ENCODE data around the gene GRN. TPM values are rescaled to one million over a fixed set of nuclear protein-coding genes. Genes with fewer than 3 reads are reported as not detected.
"Not testable (repeated sequence)": the region's sequence is repeated elsewhere in the genome, so short reads cannot be mapped to it uniquely, and the experiment has no call there.

Gene GRN
- total RNA-seq, 2 experiments from 2014 or later = 56.5 to 69.2 TPM

DNA sequence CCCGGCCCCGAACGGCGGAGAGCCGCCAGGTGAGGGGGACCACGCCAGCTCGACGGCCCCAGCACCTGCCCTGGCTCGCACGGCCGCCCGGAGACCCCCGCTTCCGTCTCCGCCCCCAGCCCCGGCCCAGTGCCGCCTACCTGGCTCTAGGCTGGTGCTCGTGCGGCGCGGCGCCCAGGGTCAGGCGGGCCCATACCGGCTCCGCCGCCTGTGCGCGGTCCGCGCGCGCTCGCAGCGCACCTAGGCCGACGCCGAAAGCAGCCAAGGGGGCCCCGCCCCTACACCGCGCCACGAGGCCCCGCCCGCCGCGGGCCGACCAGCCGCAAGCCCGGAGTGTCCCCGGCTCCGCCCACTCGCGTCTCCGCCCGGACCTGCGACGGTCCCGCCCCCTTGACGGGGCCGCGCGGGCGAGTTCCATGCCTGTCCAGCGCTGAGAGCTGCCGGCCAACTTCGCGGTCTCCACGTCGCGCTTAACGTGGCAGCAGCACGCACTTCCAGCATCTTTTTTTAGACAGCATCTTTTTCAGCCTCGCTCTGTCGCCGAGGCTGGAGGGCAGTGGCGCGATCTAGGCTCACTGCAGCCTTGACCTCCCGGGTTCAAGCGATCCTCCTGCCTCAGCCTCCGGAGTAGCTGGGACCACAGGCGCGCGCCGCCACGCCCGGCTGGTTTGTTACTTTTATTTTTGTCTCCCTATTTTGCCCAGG lies 20.4 kb upstream of the GRN start, which contains the start of gene SLC25A39:
SLC25A39 (minus strand) TSS at position 253 of the 705 bp plus-strand sequence. CDS start 1,261 bp downstream, outside the sequence.
- Mint-ChIP-seq H3K4me1 (peaks cover 26% of the 10 kb centered on the region), H3K9me3 (ENCODE audit: low read depth) (no peaks in the 10 kb centered on the region), H3K36me3 (peaks cover 6% of the 10 kb centered on the region), H3K27me3 (no peaks in the 10 kb centered on the region), H3K27ac (peak within 1 kb of the TSS; percentile 97), H3K4me3 (peak within 1 kb of the TSS; percentile 85)
- ATAC-seq (peak; percentile 82), DNase-seq (peak; percentile 95)
- CTCF ChIA-PET = interaction anchor here (0.6 to 8.4 kb wide), 7 partner anchors 10 to 199 kb away, joined by 3 to 47 read pairs (median 4); partner anchors contain the start of gene GRN

DNA sequence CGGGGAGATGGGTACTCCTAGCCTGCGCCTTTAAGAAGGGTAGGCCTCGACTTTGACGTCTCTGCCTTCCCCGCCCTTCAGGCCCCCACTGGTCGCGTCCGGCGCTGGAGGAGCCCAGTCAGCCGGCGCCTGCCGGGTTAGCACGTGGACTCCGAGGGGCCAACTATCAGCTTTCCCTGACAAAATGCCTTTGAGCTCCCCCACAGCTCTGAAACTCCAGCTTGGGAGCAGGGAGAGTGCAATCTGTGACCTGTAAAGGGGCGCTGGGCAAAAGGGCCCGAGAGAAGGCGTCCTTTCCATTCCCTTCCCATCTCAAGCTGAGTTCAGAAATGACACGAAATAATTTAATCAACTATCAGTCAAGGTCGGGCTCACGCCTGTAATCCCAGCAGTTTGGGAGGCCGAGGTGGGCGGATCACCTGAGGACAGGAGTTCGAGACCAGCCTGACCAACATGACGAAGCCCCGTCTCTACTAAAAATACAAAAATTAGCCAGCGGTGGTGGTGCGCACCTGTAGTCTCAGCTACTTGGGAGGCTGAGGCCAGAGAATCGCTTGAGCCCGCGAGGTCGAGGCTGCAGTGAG lies 18.1 kb upstream of the GRN start:
- peak overlapping the region; percentile 85 for H3K4me3 Mint-ChIP-seq
- peak overlapping the region; percentile 81 for H3K27ac Mint-ChIP-seq
- H3K9me3 Mint-ChIP-seq (ENCODE audit: low read depth) = no peaks in the 10 kb centered on the region
- DNase-seq (peak; percentile 98), ATAC-seq (peak; percentile 77)
- H3K4me1 Mint-ChIP-seq = peaks cover 30% of the 10 kb centered on the region
- peaks cover 2% of the 10 kb centered on the region for H3K36me3 Mint-ChIP-seq
- CTCF ChIA-PET = interaction anchor here (0.6 to 8.4 kb wide), 11 partner anchors 24 to 196 kb away, joined by 3 to 47 read pairs (median 3); partner anchors contain the start of gene FAM171A2
- no peaks in the 10 kb centered on the region for H3K27me3 Mint-ChIP-seq

DNA sequence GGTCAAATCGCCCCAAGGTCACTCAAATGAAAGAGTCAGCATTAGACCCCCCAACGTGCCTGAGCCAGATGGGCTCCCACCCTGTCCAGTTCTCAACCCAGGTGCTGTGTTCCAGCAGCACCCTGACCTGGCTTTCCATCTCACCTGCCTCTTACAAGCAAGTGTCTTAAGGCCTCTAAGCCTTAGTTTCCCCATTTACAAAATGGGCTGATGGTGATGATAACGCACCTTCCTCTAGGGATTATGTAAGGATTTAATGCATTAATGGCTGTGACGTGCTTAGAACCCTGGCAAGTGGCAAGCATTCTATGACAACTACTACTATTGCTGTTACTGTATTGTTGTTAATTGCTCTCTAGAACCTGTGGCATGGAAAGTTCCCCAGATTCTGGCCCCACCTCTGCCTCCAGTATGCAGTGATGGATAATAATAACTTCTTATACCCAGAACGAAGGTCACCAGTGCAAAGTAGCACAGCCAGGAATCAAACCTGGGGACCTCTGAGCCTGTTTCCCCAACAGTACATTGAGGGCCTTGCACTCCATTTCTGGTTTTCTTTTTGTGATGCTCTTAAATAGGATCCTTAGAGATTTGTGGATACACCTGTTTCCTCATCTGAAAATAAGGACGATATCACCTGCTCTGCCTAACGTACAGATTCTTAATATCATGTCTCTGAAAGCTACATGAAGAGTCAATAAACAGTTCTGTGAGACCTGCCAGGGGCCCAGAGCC lies 17.2 kb upstream of the GRN start:
- H3K4me1 Mint-ChIP-seq = peaks cover 28% of the 10 kb centered on the region
- H3K9me3 Mint-ChIP-seq (ENCODE audit: low read depth) = no peaks in the 10 kb centered on the region
- DNase-seq (no peak), ATAC-seq (no peak)
- CTCF ChIA-PET = interaction anchor here (0.9 to 7.2 kb wide), 7 partner anchors 23 to 124 kb away, joined by 3 to 94 read pairs (median 5); partner anchors contain the start of gene FAM171A2
- H3K27me3 Mint-ChIP-seq = no peaks in the 10 kb centered on the region
- H3K36me3 Mint-ChIP-seq = no peaks in the 10 kb centered on the region
- H3K27ac Mint-ChIP-seq = peak overlapping the region; percentile 37
- H3K4me3 Mint-ChIP-seq = no peak overlapping the region

DNA sequence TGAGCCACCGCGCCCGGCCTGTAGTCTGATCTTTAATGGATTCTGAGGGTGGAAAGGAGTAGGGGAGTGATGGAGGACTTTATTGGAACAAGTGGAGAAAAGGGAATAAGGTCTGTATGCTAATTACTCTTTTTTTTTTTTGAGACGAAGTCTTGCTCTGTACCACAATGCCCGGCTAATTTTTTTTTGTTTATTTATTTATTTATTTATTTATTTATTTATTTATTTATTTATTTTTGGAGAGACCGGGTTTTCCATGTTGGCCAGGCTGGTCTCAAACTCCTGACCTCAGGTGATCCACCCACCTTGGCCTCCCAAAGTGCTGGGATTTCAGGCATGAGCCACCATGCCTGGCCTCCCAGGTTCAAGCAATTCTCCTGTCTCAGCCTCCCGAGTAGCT lies 15.6 kb upstream of the GRN start:
- H3K4me1 Mint-ChIP-seq = peaks cover 17% of the 10 kb centered on the region
- CTCF ChIA-PET = interaction anchor here (0.8 to 7.2 kb wide), 11 partner anchors 12 to 161 kb away, joined by 3 to 94 read pairs (median 13); partner anchors contain the start of genes GRN and UBTF
- not testable (repeated sequence) for ATAC-seq; DNase-seq; H3K9me3 Mint-ChIP-seq (ENCODE audit: low read depth); H3K36me3 Mint-ChIP-seq; H3K27me3 Mint-ChIP-seq; H3K27ac Mint-ChIP-seq; H3K4me3 Mint-ChIP-seq

DNA sequence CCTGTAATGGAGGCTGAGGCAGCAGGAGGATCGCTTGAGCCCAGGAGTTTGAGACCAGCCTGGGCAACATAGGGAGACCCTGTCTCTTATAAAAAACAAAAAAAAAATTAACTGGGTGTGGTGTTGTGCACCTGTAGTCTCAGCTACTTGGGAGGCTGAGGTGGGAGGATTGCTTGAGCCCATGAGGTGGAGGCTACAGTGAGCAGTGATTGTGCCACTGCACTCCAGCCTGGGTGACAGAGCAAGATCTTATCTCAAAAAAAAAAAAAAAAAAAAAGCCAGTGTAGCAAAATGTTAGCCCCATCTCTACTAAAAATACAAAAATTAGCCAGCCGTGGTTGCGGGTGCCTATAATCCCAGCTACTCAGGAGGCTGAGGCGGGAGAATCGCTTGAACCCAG lies 14.8 kb upstream of the GRN start:
- not testable (repeated sequence) for DNase-seq; H3K27me3 Mint-ChIP-seq; H3K36me3 Mint-ChIP-seq; H3K4me3 Mint-ChIP-seq; ATAC-seq; H3K9me3 Mint-ChIP-seq (ENCODE audit: low read depth); H3K27ac Mint-ChIP-seq
- CTCF ChIA-PET = interaction anchor here (0.7 to 7.2 kb wide), 22 partner anchors 9 to 207 kb away, joined by 3 to 94 read pairs (median 7); partner anchors contain the start of genes GRN, HDAC5 and UBTF
- peaks cover 17% of the 10 kb centered on the region for H3K4me1 Mint-ChIP-seq

DNA sequence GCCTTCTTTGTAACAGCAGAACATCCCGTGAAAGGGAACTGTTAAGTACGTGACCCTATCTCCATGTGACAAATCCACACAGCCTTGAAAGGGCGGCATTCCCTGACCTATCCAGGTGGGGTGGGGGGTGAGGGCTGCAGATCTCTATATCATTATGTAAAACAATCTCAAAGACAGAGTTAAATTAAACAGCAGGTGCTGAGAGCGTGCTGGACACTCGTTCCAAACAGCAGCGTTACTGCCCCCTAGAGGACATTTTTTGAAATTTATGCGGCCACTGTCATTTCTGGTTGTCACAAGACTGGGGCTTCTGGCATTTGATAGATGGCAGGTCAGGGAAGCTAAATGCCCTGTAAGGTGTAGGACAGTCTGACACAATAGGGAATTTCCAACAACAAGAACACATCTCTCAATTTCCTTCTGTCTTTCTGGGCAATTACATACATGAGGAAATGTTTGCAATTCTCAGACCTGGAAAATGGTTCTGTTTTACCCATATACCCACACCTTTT lies 13.8 kb upstream of the GRN start:
- ATAC-seq (peak; percentile 46), DNase-seq (peak; percentile 86)
- Mint-ChIP-seq H3K9me3 (ENCODE audit: low read depth) (no peaks in the 10 kb centered on the region), H3K36me3 (no peaks in the 10 kb centered on the region), H3K4me1 (peaks cover 13% of the 10 kb centered on the region), H3K4me3 (no peak overlapping the region), H3K27me3 (no peaks in the 10 kb centered on the region), H3K27ac (no peak overlapping the region)
- CTCF ChIA-PET = interaction anchor here (0.7 to 7.2 kb wide), 25 partner anchors 10 to 208 kb away, joined by 3 to 94 read pairs (median 6); partner anchors contain the start of genes GRN, HDAC5 and UBTF

DNA sequence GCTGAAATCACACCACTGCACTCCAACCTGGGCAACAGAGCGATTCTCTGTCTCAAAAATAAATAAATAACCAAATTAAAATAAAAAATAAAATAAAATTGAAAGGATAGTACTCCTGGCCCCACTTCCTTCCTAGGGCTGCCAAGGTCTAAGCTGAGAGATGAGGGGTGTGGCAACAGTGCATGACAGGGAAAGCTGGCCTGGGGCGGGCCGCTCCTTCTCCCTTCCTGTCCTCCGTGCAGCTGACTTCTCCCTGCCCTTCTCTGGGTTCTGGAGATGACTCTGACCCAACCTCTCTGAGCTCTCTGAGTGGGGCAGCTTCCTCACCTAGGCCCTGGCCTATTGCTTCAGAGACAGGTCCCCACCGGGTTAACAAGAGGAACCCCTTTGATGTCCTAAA lies 11.7 kb upstream of the GRN start:
- CTCF ChIA-PET = interaction anchor here (1.2 to 7.2 kb wide), 4 partner anchors 11 to 210 kb away, joined by 3 to 94 read pairs (median 38); partner anchors contain the start of genes GRN and HDAC5
- Mint-ChIP-seq H3K36me3 (no peaks in the 10 kb centered on the region), H3K27me3 (peaks cover 3% of the 10 kb centered on the region), H3K9me3 (ENCODE audit: low read depth) (no peaks in the 10 kb centered on the region), H3K27ac (no peak overlapping the region), H3K4me3 (no peak overlapping the region), H3K4me1 (peaks cover 5% of the 10 kb centered on the region)
- no peak for DNase-seq
- no peak for ATAC-seq

DNA sequence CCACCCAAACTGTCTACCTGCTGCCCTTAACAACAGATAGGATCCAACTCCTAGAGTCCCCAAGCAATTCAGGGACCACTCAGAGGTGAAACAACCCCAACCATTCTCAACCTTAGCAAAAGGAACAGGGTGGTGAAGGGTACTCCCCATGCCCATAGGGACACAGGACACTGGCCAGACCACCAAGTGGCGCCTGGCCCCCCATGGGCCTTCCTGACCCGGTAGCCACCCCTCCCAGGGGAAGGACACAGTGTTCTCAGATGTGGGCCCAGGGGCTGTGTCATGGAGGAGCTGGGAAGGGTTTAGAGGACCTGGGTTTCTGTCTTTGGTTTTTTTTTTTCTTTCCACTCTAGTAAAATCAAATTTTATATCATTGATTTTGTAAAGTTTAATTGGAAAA lies 10.8 kb upstream of the GRN start:
- Mint-ChIP-seq H3K36me3 (no peaks in the 10 kb centered on the region), H3K27ac (no peak overlapping the region)

DNA sequence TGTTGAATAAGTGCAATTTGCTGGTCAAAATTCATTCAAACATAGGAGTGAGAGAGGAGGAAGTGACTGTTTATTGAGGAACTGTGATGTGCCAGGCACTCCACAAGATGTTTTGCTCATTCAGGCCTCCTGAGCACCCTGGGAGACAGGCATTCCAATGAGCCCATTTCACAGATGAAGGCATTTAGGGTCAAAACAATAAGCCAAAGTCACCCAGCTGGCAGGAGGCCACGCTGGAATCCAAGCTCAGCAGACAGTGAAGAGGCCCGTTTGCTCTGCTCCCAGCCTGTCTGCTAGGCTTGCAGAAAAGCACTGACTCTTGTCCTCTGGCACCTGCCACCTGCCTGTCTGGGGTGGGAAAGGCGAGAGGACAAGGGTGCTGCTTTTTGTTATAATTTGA lies 10.4 kb upstream of the GRN start:
- no peak overlapping the region for H3K27ac Mint-ChIP-seq
- no peak overlapping the region for H3K4me3 Mint-ChIP-seq
- ATAC-seq (no peak), DNase-seq (no peak)
- H3K36me3 Mint-ChIP-seq = no peaks in the 10 kb centered on the region
- peaks cover 5% of the 10 kb centered on the region for H3K4me1 Mint-ChIP-seq
- CTCF ChIA-PET = interaction anchor here (0.9 to 7.2 kb wide), 6 partner anchors 9 to 211 kb away, joined by 3 to 94 read pairs (median 4); partner anchors contain the start of gene HDAC5
- peaks cover 6% of the 10 kb centered on the region for H3K27me3 Mint-ChIP-seq
- no peaks in the 10 kb centered on the region for H3K9me3 Mint-ChIP-seq (ENCODE audit: low read depth)

More for the DNA sequence above, 10.8 kb upstream of the GRN start:
- peaks cover 6% of the 10 kb centered on the region for H3K27me3 Mint-ChIP-seq
- H3K4me1 Mint-ChIP-seq = peaks cover 5% of the 10 kb centered on the region
- ATAC-seq (no peak), DNase-seq (no peak)
- no peak overlapping the region for H3K4me3 Mint-ChIP-seq
- CTCF ChIA-PET = interaction anchor here (0.9 to 7.2 kb wide), 6 partner anchors 9 to 211 kb away, joined by 3 to 94 read pairs (median 4); partner anchors contain the start of gene HDAC5
- H3K9me3 Mint-ChIP-seq (ENCODE audit: low read depth) = no peaks in the 10 kb centered on the region

DNA sequence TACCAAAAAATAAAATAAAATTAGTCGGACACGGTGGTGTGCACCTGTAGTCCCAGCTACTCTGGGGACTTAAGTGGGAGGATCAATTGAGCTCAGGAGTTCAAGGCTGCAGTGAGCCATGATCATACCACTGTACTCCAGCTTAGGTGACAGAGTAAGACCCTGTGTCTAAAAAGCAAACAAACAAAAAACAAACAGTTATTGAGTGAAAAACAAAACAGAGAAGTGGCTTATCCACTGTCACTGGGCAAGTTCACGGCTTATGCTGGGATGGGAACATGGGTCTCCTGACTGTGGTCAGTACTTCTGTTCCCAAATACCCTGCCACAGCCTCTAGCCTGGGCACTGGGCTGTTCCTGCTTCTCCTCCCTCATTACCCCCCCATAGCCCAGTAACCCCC lies 9.5 kb upstream of the GRN start:
- H3K9me3 Mint-ChIP-seq (ENCODE audit: low read depth) = no peaks in the 10 kb centered on the region
- H3K4me1 Mint-ChIP-seq = peaks cover 5% of the 10 kb centered on the region
- CTCF ChIA-PET = interaction anchor here (0.7 to 1.9 kb wide), 6 partner anchors 10 to 194 kb away, joined by 3 to 7 read pairs (median 4); partner anchors contain the start of gene GRN
- no peak overlapping the region for H3K4me3 Mint-ChIP-seq
- no peaks in the 10 kb centered on the region for H3K36me3 Mint-ChIP-seq
- ATAC-seq (no peak), DNase-seq (no peak)
- H3K27me3 Mint-ChIP-seq = peaks cover 6% of the 10 kb centered on the region
- H3K27ac Mint-ChIP-seq = no peak overlapping the region

DNA sequence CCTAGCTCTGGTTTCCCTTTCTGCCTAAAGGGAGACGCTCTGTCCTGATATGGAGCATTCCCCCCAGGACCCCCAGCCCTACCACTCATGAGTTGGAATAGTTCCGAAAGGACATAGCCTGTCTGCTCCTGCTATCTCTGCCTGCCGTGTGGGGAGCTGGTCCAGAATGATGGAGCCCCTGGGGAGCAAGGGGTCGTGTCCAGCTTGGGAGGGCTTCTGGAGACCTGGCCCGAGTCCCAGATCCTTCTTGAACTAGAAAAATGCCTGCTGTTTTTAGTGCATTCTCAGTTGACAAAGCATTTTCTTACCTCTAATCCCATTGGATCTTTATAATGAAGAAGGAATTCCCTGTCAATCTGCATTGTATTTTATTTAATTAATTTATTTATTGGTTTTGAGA lies 9.1 kb upstream of the GRN start:
- DNase-seq (no peak), ATAC-seq (no peak)
- Mint-ChIP-seq H3K4me1 (peaks cover 5% of the 10 kb centered on the region), H3K36me3 (no peaks in the 10 kb centered on the region), H3K4me3 (no peak overlapping the region), H3K27me3 (peaks cover 6% of the 10 kb centered on the region), H3K9me3 (ENCODE audit: low read depth) (no peaks in the 10 kb centered on the region), H3K27ac (no peak overlapping the region)
- CTCF ChIA-PET = interaction anchor here (0.7 to 1.9 kb wide), 5 partner anchors 9 to 195 kb away, joined by 4 to 7 read pairs (median 5); partner anchors contain the start of gene GRN

DNA sequence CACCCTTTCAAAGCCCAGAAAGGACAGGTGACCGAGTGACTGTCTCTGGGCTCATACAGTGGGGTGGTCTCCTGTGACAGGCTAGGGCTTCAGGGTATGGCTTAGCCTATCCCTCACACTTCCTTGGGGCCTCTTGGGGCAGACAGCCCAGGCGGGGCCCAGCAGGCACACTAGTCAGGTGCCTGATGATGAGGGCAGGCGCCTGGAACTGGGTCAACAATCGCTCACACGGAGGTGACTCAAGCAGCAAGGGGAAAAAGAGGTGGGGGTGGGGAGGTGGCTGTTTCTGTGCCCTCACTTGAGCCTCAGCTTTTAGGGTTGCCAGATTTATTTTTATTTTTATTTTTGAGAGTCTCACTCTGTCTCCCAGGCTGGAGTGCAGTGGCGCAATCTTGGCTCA lies 6.4 kb upstream of the GRN start:
- H3K4me3 Mint-ChIP-seq = no peak overlapping the region
- ATAC-seq = peak; percentile 36
- H3K36me3 Mint-ChIP-seq = no peaks in the 10 kb centered on the region
- H3K27ac Mint-ChIP-seq = no peak overlapping the region
- H3K27me3 Mint-ChIP-seq = peaks cover 17% of the 10 kb centered on the region
- H3K4me1 Mint-ChIP-seq = no peaks in the 10 kb centered on the region
- CTCF ChIA-PET = interaction anchor here (1.0 to 3.0 kb wide), 4 partner anchors 12 to 215 kb away, joined by 3 to 14 read pairs (median 4); partner anchors contain the start of gene HDAC5
- DNase-seq = no peak
- no peaks in the 10 kb centered on the region for H3K9me3 Mint-ChIP-seq (ENCODE audit: low read depth)
